Mucosa of rectum (tissue), 2 donors: ENCODE data around the gene HNF4A.

Experiments
- H3K27ac ChIP-seq, 2 donors: one replicate each; pipeline ENCODE4 v1.7.0; 2013; ENCODE audit warnings: inconsistent platforms in 2 of 2, low read depth in 2 of 2, low read length in 2 of 2
- H3K27me3 ChIP-seq, 2 donors: one replicate each; pipeline ENCODE4 v1.7.0; 2013; ENCODE audit warnings: low read length in 2 of 2; ENCODE audit not compliant: control insufficient read depth in 2 of 2, insufficient read depth in 2 of 2
- H3K36me3 ChIP-seq, 2 donors: one replicate each; pipeline ENCODE4 v1.7.0; 2013; ENCODE audit warnings: low read length in 2 of 2; ENCODE audit not compliant: control insufficient read depth in 2 of 2, insufficient read depth in 2 of 2
- H3K4me1 ChIP-seq, 2 donors: one replicate each; pipeline ENCODE4 v1.7.0; 2013; ENCODE audit warnings: low read length in 2 of 2, mild to moderate bottlenecking in 1 of 2; ENCODE audit not compliant: control insufficient read depth in 2 of 2, insufficient read depth in 2 of 2
- H3K4me3 ChIP-seq, 2 donors: one replicate each; pipeline ENCODE4 v1.7.0; 2013; ENCODE audit warnings: low read length in 2 of 2
- H3K9ac ChIP-seq, 2 donors: one replicate each; pipeline ENCODE4 v1.7.0; 2013; ENCODE audit warnings: low read length in 2 of 2, low read depth in 1 of 2, mild to moderate bottlenecking in 1 of 2
- H3K9me3 ChIP-seq, 2 donors: one replicate each; pipeline ENCODE4 v1.7.0; 2013; ENCODE audit warnings: low read length in 2 of 2; ENCODE audit not compliant: control insufficient read depth in 2 of 2
- donor health status: healthy.
- donor health status: Normal muscosa, but diverticular disease.

HNF4A gene

GRCh38 chr20:44450281-44450889 lies 94.9 kb downstream of the HNF4A start:
- Histone ChIP-seq H3K4me3 (no peak overlapping the region), H3K4me1 (peaks cover 21 to 25% of the 10 kb centered on the region in 2 donors), H3K9me3 (no peaks in the 10 kb centered on the region), H3K27me3 (no peaks in the 10 kb centered on the region), H3K36me3 (no peaks in the 10 kb centered on the region), H3K9ac (no peak overlapping the region), H3K27ac (no peak overlapping the region)

- Histone ChIP-seq H3K9me3 (no peaks in the 10 kb centered on the region), H3K4me1 (peaks cover 17 to 19% of the 10 kb centered on the region in 2 donors), H3K9ac (no peak overlapping the region), H3K4me3 (no peak overlapping the region), H3K36me3 (no peaks in the 10 kb centered on the region), H3K27me3 (no peaks in the 10 kb centered on the region), H3K27ac (no peak overlapping the region)
Measured at GRCh38 chr20:44450903-44451450, 95.5 kb downstream of the HNF4A start.

GRCh38 chr20:44454306-44454963 lies 98.9 kb downstream of the HNF4A start:
- peaks cover 7 to 22% of the 10 kb centered on the region in 2 donors for H3K4me1 ChIP-seq
- no peak overlapping the region for H3K9ac ChIP-seq
- no peaks in the 10 kb centered on the region for H3K9me3 ChIP-seq
- H3K36me3 ChIP-seq = no peaks in the 10 kb centered on the region
- H3K27me3 ChIP-seq = no peaks in the 10 kb centered on the region
- no peak overlapping the region for H3K27ac ChIP-seq
- H3K4me3 ChIP-seq = no peak overlapping the region

GRCh38 chr20:44455126-44455525 lies 99.6 kb downstream of the HNF4A start:
- Histone ChIP-seq H3K9ac (no peak overlapping the region), H3K4me3 (no peak overlapping the region), H3K9me3 (no peaks in the 10 kb centered on the region), H3K27me3 (no peaks in the 10 kb centered on the region), H3K4me1 (peaks cover 8 to 23% of the 10 kb centered on the region in 2 donors), H3K27ac (no peak overlapping the region), H3K36me3 (no peaks in the 10 kb centered on the region)

- Histone ChIP-seq H3K27me3 (no peaks in the 10 kb centered on the region), H3K27ac (peak overlapping the region; percentile 16 to 21), H3K9ac (peak overlapping the region in 1 of 2 donors; percentile 38), H3K36me3 (no peaks in the 10 kb centered on the region), H3K4me1 (peaks cover 11 to 34% of the 10 kb centered on the region in 2 donors), H3K9me3 (no peaks in the 10 kb centered on the region), H3K4me3 (no peak overlapping the region)
Measured at GRCh38 chr20:44456611-44457010, 101.1 kb downstream of the HNF4A start.

GRCh38 chr20:44457016-44457415 lies 101.5 kb downstream of the HNF4A start:
- Histone ChIP-seq H3K9me3 (no peaks in the 10 kb centered on the region), H3K36me3 (no peaks in the 10 kb centered on the region), H3K4me3 (no peak overlapping the region), H3K27ac (peak overlapping the region in 1 of 2 donors; percentile 21), H3K27me3 (no peaks in the 10 kb centered on the region), H3K4me1 (peaks cover 15 to 38% of the 10 kb centered on the region in 2 donors), H3K9ac (no peak overlapping the region)

- Histone ChIP-seq H3K4me3 (no peak overlapping the region), H3K27ac (peak overlapping the region; percentile 72 to 89), H3K9me3 (no peaks in the 10 kb centered on the region), H3K36me3 (no peaks in the 10 kb centered on the region), H3K4me1 (peaks cover 15 to 39% of the 10 kb centered on the region in 2 donors), H3K27me3 (no peaks in the 10 kb centered on the region), H3K9ac (peak overlapping the region in 1 of 2 donors; percentile 62)
Measured at GRCh38 chr20:44459271-44459670, 103.8 kb downstream of the HNF4A start.

- Histone ChIP-seq H3K27ac (peak overlapping the region; percentile 69 to 87), H3K4me3 (no peak overlapping the region), H3K9ac (peak overlapping the region in 1 of 2 donors; percentile 55), H3K9me3 (no peaks in the 10 kb centered on the region), H3K36me3 (no peaks in the 10 kb centered on the region), H3K4me1 (peaks cover 15 to 39% of the 10 kb centered on the region in 2 donors), H3K27me3 (no peaks in the 10 kb centered on the region)
Measured at GRCh38 chr20:44460795-44461141, 105.3 kb downstream of the HNF4A start.

- H3K9me3 ChIP-seq = no peaks in the 10 kb centered on the region
- peak overlapping the region in 1 of 2 donors; percentile 31 for H3K4me3 ChIP-seq
- peaks cover 15 to 39% of the 10 kb centered on the region in 2 donors for H3K4me1 ChIP-seq
- peak overlapping the region in 1 of 2 donors; percentile 55 for H3K9ac ChIP-seq
- H3K36me3 ChIP-seq = no peaks in the 10 kb centered on the region
- H3K27ac ChIP-seq = peak overlapping the region; percentile 69 to 87
- H3K27me3 ChIP-seq = no peaks in the 10 kb centered on the region
Measured at GRCh38 chr20:44461142-44461802, 105.8 kb downstream of the HNF4A start.

GRCh38 chr20:44461803-44462174 lies 106.3 kb downstream of the HNF4A start:
- Histone ChIP-seq H3K36me3 (no peaks in the 10 kb centered on the region), H3K4me1 (peaks cover 15 to 37% of the 10 kb centered on the region in 2 donors), H3K27me3 (no peaks in the 10 kb centered on the region), H3K9ac (peak overlapping the region in 1 of 2 donors; percentile 55), H3K27ac (peak overlapping the region; percentile 69 to 87), H3K9me3 (no peaks in the 10 kb centered on the region), H3K4me3 (peak overlapping the region in 1 of 2 donors; percentile 31)
